Stimulated activated CD4-positive, alpha-beta T cell treated with anti-CD3 and anti-CD28 coated beads, Interleukin-12 subunit alpha, Interleukin-12 subunit beta, amount 100 ng/mL, for 4 hours (primary cell): ENCODE data around the gene PCA3.

ENCODE experiments used
- DNase-seq: peaks from one replicate; pipeline ENCODE4 v3.0.0-alpha.2; 2020

The PCA3 gene

DNA sequence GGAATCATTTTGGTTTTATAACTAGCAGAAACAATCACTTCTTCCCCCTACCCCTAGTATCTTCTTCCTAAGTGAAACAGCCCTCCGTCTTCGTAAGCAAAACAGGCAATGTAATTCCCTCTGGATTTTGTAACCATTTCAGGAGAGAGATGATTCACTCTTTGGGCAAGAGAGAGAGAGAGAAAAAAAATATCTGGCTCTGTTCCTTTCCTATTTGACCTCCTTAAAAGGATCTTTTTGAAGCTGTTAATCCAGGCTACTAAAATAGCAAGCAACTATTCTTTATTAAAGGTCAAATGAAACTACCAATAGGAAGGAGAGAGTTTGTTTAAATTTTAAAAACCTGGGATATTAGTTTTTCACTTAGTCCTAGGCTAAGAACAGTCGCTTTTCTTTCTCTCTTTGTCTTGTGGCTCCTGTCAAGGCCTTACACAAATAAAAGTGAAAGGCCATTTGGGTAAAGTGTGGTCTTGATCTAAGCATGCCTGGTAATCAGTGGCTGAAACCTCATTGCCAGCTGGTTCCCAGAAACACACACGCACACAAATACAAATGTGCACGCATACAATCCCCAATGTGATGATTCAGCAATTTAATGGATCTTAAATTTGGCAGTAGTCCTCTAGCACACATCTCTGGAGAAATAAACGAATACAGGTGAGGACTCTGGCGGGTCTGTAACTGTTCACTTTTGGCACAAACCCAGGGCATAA is 71.5 kb downstream of the PCA3 start:
- DNase-seq, result no peak
